ENCODE measurements around the gene ZNF691. TPM values are rescaled to one million over a fixed set of nuclear protein-coding genes. Genes with fewer than 3 reads are reported as not detected.

The ZNF691 gene
- total RNA-seq, 1 donor from 2014 or later = 9.3 TPM

- intact Hi-C loops (cut with DNase I) = no loop called here
- no peaks in the 10 kb centered on the region for H3K36me3 ChIP-seq
- no peaks in the 10 kb centered on the region for H3K9me3 ChIP-seq
- H3K4me3 ChIP-seq = no peak overlapping the region
- H3K27ac ChIP-seq = no peak overlapping the region
- DNase-seq (ENCODE audit: extremely low spot score in 2 of 2) = no peak
- H3K27me3 ChIP-seq = no peaks in the 10 kb centered on the region
- TF ChIP-seq POLR2A (IDR thresholded peaks at IDR 0.05) (no peak), CTCF (IDR thresholded peaks at IDR 0.05) (no peak), POLR2AphosphoS5 (IDR thresholded peaks at IDR 0.05; ENCODE audit: insufficient read depth in 1 of 2, low read depth in 1 of 2) (no peak)
- no peaks in the 10 kb centered on the region for H3K4me1 ChIP-seq
Measured at GRCh38 chr1:42876009-42876408, 29.6 kb downstream of the ZNF691 start.

GRCh38 chr1:42877380-42877779 lies 31.0 kb downstream of the ZNF691 start:
- H3K4me1 ChIP-seq = no peaks in the 10 kb centered on the region
- H3K27me3 ChIP-seq = no peaks in the 10 kb centered on the region
- H3K27ac ChIP-seq = no peak overlapping the region
- TF ChIP-seq POLR2AphosphoS5 (IDR thresholded peaks at IDR 0.05; ENCODE audit: insufficient read depth in 1 of 2, low read depth in 1 of 2) (no peak), POLR2A (IDR thresholded peaks at IDR 0.05) (no peak), CTCF (IDR thresholded peaks at IDR 0.05) (no peak)
- DNase-seq (ENCODE audit: extremely low spot score in 2 of 2) = no peak
- no peaks in the 10 kb centered on the region for H3K36me3 ChIP-seq
- H3K9me3 ChIP-seq = no peaks in the 10 kb centered on the region
- intact Hi-C loops (cut with DNase I) = no loop called here
- H3K4me3 ChIP-seq = no peak overlapping the region

- no peak overlapping the region for H3K4me3 ChIP-seq
- H3K27ac ChIP-seq = no peak overlapping the region
- intact Hi-C loops (cut with DNase I) = no loop called here
- no peaks in the 10 kb centered on the region for H3K4me1 ChIP-seq
- no peaks in the 10 kb centered on the region for H3K27me3 ChIP-seq
- TF ChIP-seq POLR2A (IDR thresholded peaks at IDR 0.05) = no peak
- TF ChIP-seq POLR2AphosphoS5 (IDR thresholded peaks at IDR 0.05; ENCODE audit: insufficient read depth in 1 of 2, low read depth in 1 of 2) = no peak
- no peak for TF ChIP-seq CTCF (IDR thresholded peaks at IDR 0.05)
- no peaks in the 10 kb centered on the region for H3K9me3 ChIP-seq
- H3K36me3 ChIP-seq = no peaks in the 10 kb centered on the region
- DNase-seq (ENCODE audit: extremely low spot score in 2 of 2) = no peak
Measured at GRCh38 chr1:42880384-42880783, 34.0 kb downstream of the ZNF691 start.

GRCh38 chr1:42886046-42886739 lies 39.8 kb downstream of the ZNF691 start:
- DNase-seq (ENCODE audit: extremely low spot score in 2 of 2) = no peak
- Histone ChIP-seq H3K9me3 (no peaks in the 10 kb centered on the region), H3K36me3 (no peaks in the 10 kb centered on the region), H3K4me1 (no peaks in the 10 kb centered on the region), H3K4me3 (no peak overlapping the region), H3K27ac (no peak overlapping the region), H3K27me3 (no peaks in the 10 kb centered on the region)
- TF ChIP-seq CTCF (IDR thresholded peaks at IDR 0.05) (no peak), POLR2A (IDR thresholded peaks at IDR 0.05) (no peak), POLR2AphosphoS5 (IDR thresholded peaks at IDR 0.05; ENCODE audit: insufficient read depth in 1 of 2, low read depth in 1 of 2) (no peak)
- intact Hi-C loops (cut with DNase I) = no loop called here

- Histone ChIP-seq H3K9me3 (no peaks in the 10 kb centered on the region), H3K36me3 (no peaks in the 10 kb centered on the region), H3K4me1 (no peaks in the 10 kb centered on the region), H3K4me3 (no peak overlapping the region), H3K27ac (no peak overlapping the region), H3K27me3 (no peaks in the 10 kb centered on the region)
- no peak for TF ChIP-seq CTCF (IDR thresholded peaks at IDR 0.05)
- no peak for TF ChIP-seq POLR2A (IDR thresholded peaks at IDR 0.05)
- TF ChIP-seq POLR2AphosphoS5 (IDR thresholded peaks at IDR 0.05; ENCODE audit: insufficient read depth in 1 of 2, low read depth in 1 of 2) = no peak
- DNase-seq (ENCODE audit: extremely low spot score in 2 of 2) = no peak
- intact Hi-C loops (cut with DNase I) = no loop called here
Measured at GRCh38 chr1:42886800-42887199, 40.4 kb downstream of the ZNF691 start.
